ENCODE data around the gene FRMD5.

GRCh38 chr15:43887901-43888300 is 307.2 kb downstream of the FRMD5 start:
- TF ChIP-seq POLR2A (IDR thresholded peaks at IDR 0.05), result no peak
- TF ChIP-seq CTCF (IDR thresholded peaks at IDR 0.05), result no peak
